Nephron (organoid): ENCODE data around the gene POLH.
A peak's percentile ranks its signal among the peaks of the same experiment; 100 is the strongest.

Experiments used
- H3K27ac Mint-ChIP-seq, 3 experiments: 2 replicates each; pipeline ENCODE4 v1.8.0; 2020; ENCODE audit warnings: mixed read lengths in 3 of 3, mild to moderate bottlenecking in 2 of 3, moderate library complexity in 1 of 3
- H3K27me3 Mint-ChIP-seq: 2 replicates; pipeline ENCODE4 v1.8.0; 2021; ENCODE audit warnings: low read depth, mild to moderate bottlenecking, moderate library complexity, mixed read lengths
- H3K36me3 Mint-ChIP-seq: 2 replicates; pipeline ENCODE4 v1.8.0; 2020; ENCODE audit warnings: low read depth, mixed read lengths
- H3K4me1 Mint-ChIP-seq: 2 replicates; pipeline ENCODE4 v1.8.0; 2020; ENCODE audit warnings: mixed read lengths
- H3K4me3 Mint-ChIP-seq, 3 experiments: 2 replicates each; pipeline ENCODE4 v1.8.0; 2020; ENCODE audit warnings: mild to moderate bottlenecking in 3 of 3, mixed read lengths in 3 of 3, moderate library complexity in 2 of 3
- H3K9me3 Mint-ChIP-seq: 2 replicates; pipeline ENCODE4 v1.8.0; 2020; ENCODE audit warnings: mixed read lengths
- CTCF ChIP-seq, 3 experiments: fragments of 200-600 bp; sonication (generic); IDR thresholded peaks; one replicate each; pipeline ENCODE4 v1.5.0; 2021; ENCODE audit warnings: antibody characterized with exemption in 3 of 3; ENCODE audit not compliant: unreplicated experiment in 3 of 3

The POLH gene

GRCh38 chr6:43636308-43636659 is 60.3 kb downstream of the POLH start:
- Mint-ChIP-seq H3K9me3 (no peaks in the 10 kb centered on the region), H3K4me1 (peaks cover 41% of the 10 kb centered on the region), H3K27ac (peak overlapping the region; percentile 95 to 98 (median 96)), H3K4me3 (peak overlapping the region; percentile 98 to 100 (median 99)), H3K36me3 (peaks cover 25% of the 10 kb centered on the region), H3K27me3 (no peaks in the 10 kb centered on the region)
- no peak for TF ChIP-seq CTCF (IDR thresholded peaks at IDR 0.05; ENCODE audit: unreplicated experiment in 3 of 3)

- no peaks in the 10 kb centered on the region for H3K27me3 Mint-ChIP-seq
- H3K9me3 Mint-ChIP-seq, result no peaks in the 10 kb centered on the region
- peaks cover 29% of the 10 kb centered on the region for H3K4me1 Mint-ChIP-seq
- TF ChIP-seq CTCF (IDR thresholded peaks at IDR 0.05; ENCODE audit: unreplicated experiment in 3 of 3), result no peak
- H3K27ac Mint-ChIP-seq, result no peak overlapping the region
- H3K4me3 Mint-ChIP-seq, result peak overlapping the region; percentile 13 to 46 (median 27)
- H3K36me3 Mint-ChIP-seq, result peaks cover 34% of the 10 kb centered on the region
These were observed 64.2 kb downstream of the POLH start for GRCh38 chr6:43639984-43640800.

- H3K36me3 Mint-ChIP-seq, result peaks cover 19% of the 10 kb centered on the region
These were observed 69.1 kb downstream of the POLH start, which contains the start of gene RSPH9 for GRCh38 chr6:43644940-43645612. Gene RSPH9, plus strand, starts transcription at chr6:43645036. Its CDS starts 63 bp downstream, at chr6:43645099.

GRCh38 chr6:43645613-43645964 is 69.6 kb downstream of the POLH start:
- Mint-ChIP-seq H3K36me3 (peaks cover 14% of the 10 kb centered on the region), H3K27ac (peak overlapping the region; percentile 63 to 74 (median 66)), H3K4me1 (peaks cover 5% of the 10 kb centered on the region), H3K9me3 (no peaks in the 10 kb centered on the region), H3K4me3 (peak overlapping the region; percentile 84 to 88 (median 86)), H3K27me3 (no peaks in the 10 kb centered on the region)
- TF ChIP-seq CTCF (IDR thresholded peaks at IDR 0.05; ENCODE audit: unreplicated experiment in 3 of 3), result no peak

More at GRCh38 chr6:43644940-43645612, 69.1 kb downstream of the POLH start, which contains the start of gene RSPH9:
- Mint-ChIP-seq H3K27ac (peak within 1 kb of the TSS; percentile 63 to 74 (median 66)), H3K4me3 (peak within 1 kb of the TSS; percentile 84 to 88 (median 86)), H3K27me3 (no peaks in the 10 kb centered on the region), H3K4me1 (peaks cover 5% of the 10 kb centered on the region), H3K9me3 (no peaks in the 10 kb centered on the region)
- no peak for TF ChIP-seq CTCF (IDR thresholded peaks at IDR 0.05; ENCODE audit: unreplicated experiment in 3 of 3)

- Mint-ChIP-seq H3K27ac (no peak overlapping the region), H3K4me3 (no peak overlapping the region), H3K4me1 (peaks cover 5% of the 10 kb centered on the region), H3K36me3 (peaks cover 1% of the 10 kb centered on the region), H3K9me3 (no peaks in the 10 kb centered on the region), H3K27me3 (no peaks in the 10 kb centered on the region)
- TF ChIP-seq CTCF (IDR thresholded peaks at IDR 0.05; ENCODE audit: unreplicated experiment in 3 of 3), result no peak
These were observed 71.6 kb downstream of the POLH start for GRCh38 chr6:43647613-43648012.
